ENCODE measurements around the gene FANCG. TPM values are rescaled to one million over a fixed set of nuclear protein-coding genes. Genes with fewer than 3 reads are reported as not detected.

FANCG gene
- total and polyA plus RNA-seq, 2 of the 8 experiments (the other 6 are each of a cell fraction or from before 2014, with no cell fraction given) = 66.6 to 87.1 TPM

GRCh38 chr9:35091536-35091935 lies 11.8 kb upstream of the FANCG start:
- peaks cover 7 to 29% (median 22%) of the 10 kb centered on the region in 4 experiments; a peak in 7 of 8 replicates for H3K36me3 ChIP-seq (ENCODE audit: control insufficient read depth in 2 of 4, insufficient read depth in 4 of 4, low read length in 3 of 4)
- no peaks in the 10 kb centered on the region for H3K27me3 ChIP-seq (replicated peaks in 1 of 4; ENCODE audit: control insufficient read depth in 3 of 4, extremely low read depth in 1 of 4, insufficient read depth in 3 of 4, low read length in 3 of 4)
- H3K27ac ChIP-seq (ENCODE audit: low read depth, low read length) = no peak overlapping the region
- H3K79me2 ChIP-seq (ENCODE audit: control insufficient read depth in 1 of 2, insufficient read depth in 2 of 2, low read length in 2 of 2) = 0 out of 4 replicates have a peak, but pooled peaks cover 0 to 5% of the 10 kb centered on the region in 2 experiments
- POLR2A ChIA-PET (ENCODE audit: partially characterized antibody) = interaction anchor here (1.2 to 17.4 kb wide), 4 partner anchors 11 to 207 kb away, joined by 3 to 440 read pairs (median 14); partner anchors contain the start of genes FANCG, STOML2 and VCP
- H3K4me1 ChIP-seq (replicated peaks in 1 of 4; ENCODE audit: control insufficient read depth in 3 of 4, insufficient read depth in 4 of 4, low read length in 3 of 4) = peaks cover 0 to 2% (median under 1%) of the 10 kb centered on the region in 4 experiments; a peak in 3 of 7 replicates
- FAIRE-seq (no peak), DNase-seq (ENCODE audit: low read depth in 1 of 2, low spot score in 2 of 2) (no peak)
- H3K14ac ChIP-seq (ENCODE audit: insufficient read length) = no peak overlapping the region
- no peak overlapping the region for H3K4me2 ChIP-seq (ENCODE audit: insufficient read depth in 1 of 2, low read depth in 2 of 2, low read length in 2 of 2)
- no peak overlapping the region for H3K9ac ChIP-seq (replicated peaks in 1 of 4; ENCODE audit: extremely low read depth in 1 of 4, low read depth in 3 of 4, low read length in 3 of 4)
- H2BK15ac ChIP-seq (ENCODE audit: low read length) = no peak overlapping the region
- H2BK5ac ChIP-seq (ENCODE audit: low read depth, low read length) = no peak overlapping the region
- no peak overlapping the region for H2BK120ac ChIP-seq (replicated peaks; ENCODE audit: low read depth, low read length)
- no peaks in the 10 kb centered on the region for H4K20me1 ChIP-seq (replicated peaks in 1 of 2; ENCODE audit: control insufficient read depth in 1 of 2, insufficient read depth in 2 of 2, low read length in 2 of 2)
- H2AK5ac ChIP-seq (ENCODE audit: low read depth, low read length) = no peak overlapping the region
- H3K18ac ChIP-seq (ENCODE audit: extremely low read depth, low read length) = no peak overlapping the region
- H4K5ac ChIP-seq (ENCODE audit: insufficient read length, low read depth, low read length) = no peak overlapping the region
- H3K23ac ChIP-seq (ENCODE audit: insufficient read length) = no peak overlapping the region
- no peak overlapping the region for H4K8ac ChIP-seq (ENCODE audit: extremely low read depth, insufficient read depth, low read length)
- H3K4me3 ChIP-seq (ENCODE audit: extremely low read depth in 1 of 4, insufficient read depth in 2 of 4, low read depth in 3 of 4, low read length in 4 of 4) = no peak overlapping the region
- peaks cover 5% of the 10 kb centered on the region; the same call in 1 of the 2 replicates for H3K23me2 ChIP-seq (ENCODE audit: low read depth, low read length)
- CTCF ChIA-PET (ENCODE audit: partially characterized antibody) = interaction anchor here (0.5 to 3.5 kb wide), 7 partner anchors 8 to 332 kb away, joined by 3 to 21 read pairs (median 3); partner anchors contain the start of genes FANCG and VCP
- no peak overlapping the region for H2BK20ac ChIP-seq (ENCODE audit: low read length)
- no peaks in the 10 kb centered on the region for H3K9me3 ChIP-seq (ENCODE audit: insufficient read depth in 2 of 2, low read depth in 1 of 2, low read length in 1 of 2)
- no peak overlapping the region for H3K56ac ChIP-seq (replicated peaks; ENCODE audit: insufficient read length, low read depth, low read length)
- no peak overlapping the region for H2BK12ac ChIP-seq (ENCODE audit: low read depth, low read length)
- H3K4ac ChIP-seq (replicated peaks; ENCODE audit: insufficient read length, low read depth, low read length) = no peak overlapping the region
- no peaks in the 10 kb centered on the region; the same call in 1 of the 2 replicates for H3K79me1 ChIP-seq (ENCODE audit: low read depth, low read length)
- no peak overlapping the region for H4K91ac ChIP-seq (replicated peaks; ENCODE audit: insufficient read length, low read length)
- 86% methylated on average over 15 of the region's 17 CpGs; no CpG with 5 or more reads in 1 of the 2 experiments for WGBS, 2 experiments (ENCODE audit: extremely low coverage in 1 of 2, insufficient coverage in 1 of 2, insufficient read length in 1 of 2, insufficient replicate concordance in 2 of 2, low coverage in 1 of 2, low lambda C conversion rate in 2 of 2, missing lambda C conversion rate in 1 of 2)
- H2AFZ ChIP-seq (ENCODE audit: low read length) = no peak overlapping the region
- TF ChIP-seq SIN3A (conservative IDR thresholded peaks at IDR 0.05 in 1 of 2, IDR thresholded peaks at IDR 0.05 in 1 of 2; ENCODE audit: low read depth in 1 of 2, low read length in 2 of 2) = no peak
- TF ChIP-seq ATF3 (IDR thresholded peaks at IDR 0.05; ENCODE audit: insufficient read depth, low read depth, low read length) = no peak
- TF ChIP-seq TBP (IDR thresholded peaks at IDR 0.05; ENCODE audit: low read depth, low read length) = no peak
- no peak for TF ChIP-seq JUN (IDR thresholded peaks at IDR 0.05; ENCODE audit: low read depth, low read length)
- no peak for TF ChIP-seq CBX8 (IDR thresholded peaks at IDR 0.05; ENCODE audit: borderline replicate concordance, low read depth, low read length)
- TF ChIP-seq CEBPB (IDR thresholded peaks at IDR 0.05; ENCODE audit: low read depth, low read length) = no peak
- TF ChIP-seq NANOG (IDR thresholded peaks at IDR 0.05; ENCODE audit: insufficient read depth, low read depth, low read length, poor library complexity, severe bottlenecking) = no peak
- TF ChIP-seq RNF2 (IDR thresholded peaks at IDR 0.05; ENCODE audit: borderline replicate concordance, low read depth, low read length, missing control alignments, poor library complexity, severe bottlenecking) = no peak
- TF ChIP-seq NRF1 (IDR thresholded peaks at IDR 0.05; ENCODE audit: low read depth, low read length) = no peak
- TF ChIP-seq RBBP5 (IDR thresholded peaks at IDR 0.05; ENCODE audit: borderline replicate concordance, low read depth, low read length) = no peak
- no peak for TF ChIP-seq SAP30 (IDR thresholded peaks at IDR 0.05; ENCODE audit: insufficient read depth, insufficient replicate concordance, low read length)

Measured in H1 (cell line).